SK-N-SH (cell line): ENCODE measurements around the gene SLC22A4. TPM values are rescaled to one million over a fixed set of nuclear protein-coding genes. Genes with fewer than 3 reads are reported as not detected.

Experiments
- CTCF ChIA-PET: fragments of 300-600, 350-600 bp; formaldehyde crosslinking; extraction: SDS; loops from one replicate; lab custom pipeline; 2021; lab: Yijun Ruan, JAX
- POLR2A ChIA-PET: fragments of 350-600 bp; sonication (Branson Sonifier 250); formaldehyde crosslinking; extraction: SDS; loops from one replicate; lab custom pipeline; 2020; ENCODE audit warnings: antibody characterized with exemption, inconsistent platforms; lab: Yijun Ruan, JAX
- DNase-seq: peaks from one replicate; pipeline ENCODE4 v3.0.0; 2012
- H2AFZ ChIP-seq: fragments of 200-600 bp; sonication (generic); 2 replicates; pipeline ENCODE4 v1.8.1; 2016; ENCODE audit warnings: antibody characterized with exemption, mild to moderate bottlenecking, low read depth
- H3F3A ChIP-seq: fragments of 200-600 bp; sonication (generic); replicated peaks from 2 replicates; pipeline ENCODE3; 2016; ENCODE audit warnings: antibody characterized with exemption, mild to moderate bottlenecking; ENCODE audit not compliant: insufficient read depth
- H3K27ac ChIP-seq, 2 experiments: fragments of 200-500 bp in 1 of 2; fragments of 200-600 bp in 1 of 2; sonication (Bioruptor generic) in 1 of 2; sonication (generic), shearing (Covaris generic) in 1 of 2; 2 replicates each; pipeline versions ENCODE4 v1.5.1 to v1.6.1; 2014 to 2016; ENCODE audit warnings: low read depth in 2 of 2, inconsistent platforms in 1 of 2, low read length in 1 of 2, mild to moderate bottlenecking in 1 of 2, mixed read lengths in 1 of 2
- H3K27me3 ChIP-seq: fragments of 200-600 bp; sonication (generic), shearing (Covaris generic); 2 replicates; pipeline ENCODE4 v1.6.1; 2016; ENCODE audit warnings: mixed run types; ENCODE audit not compliant: insufficient read depth
- H3K36me3 ChIP-seq, 2 experiments: fragments of 200-500 bp in 1 of 2; fragments of 200-600 bp in 1 of 2; sonication (Bioruptor generic) in 1 of 2; sonication (generic) in 1 of 2; replicated peaks in 1 of 2; 2 replicates each; pipeline versions ENCODE3 to v1.5.1; 2014 to 2016; ENCODE audit warnings: low read length in 1 of 2, mild to moderate bottlenecking in 1 of 2; ENCODE audit not compliant: insufficient read depth in 2 of 2, control insufficient read depth in 1 of 2
- H3K4me1 ChIP-seq, 2 experiments: fragments of 200-500 bp in 1 of 2; fragments of 200-600 bp in 1 of 2; sonication (Bioruptor generic) in 1 of 2; sonication (generic), shearing (Covaris generic) in 1 of 2; 2 replicates each; pipeline versions ENCODE4 v1.5.1 to v1.6.1; 2014 to 2016; ENCODE audit warnings: low read depth in 1 of 2, low read length in 1 of 2, mixed run types in 1 of 2; ENCODE audit not compliant: insufficient read depth in 2 of 2, control insufficient read depth in 1 of 2
- H3K4me2 ChIP-seq: fragments of 200-600 bp; sonication (generic), shearing (Covaris generic); 2 replicates; pipeline ENCODE4 v1.6.1; 2017; ENCODE audit warnings: mixed run types
- H3K4me3 ChIP-seq, 2 experiments: fragments of 200-500 bp in 1 of 2; fragments of 200-600 bp in 1 of 2; sonication (Bioruptor generic) in 1 of 2; sonication (generic), shearing (Covaris generic) in 1 of 2; 2 replicates each; pipeline versions ENCODE4 v1.5.1 to v1.8.1; 2014 to 2016; ENCODE audit warnings: low read depth in 2 of 2, inconsistent platforms in 1 of 2, low read length in 1 of 2, mild to moderate bottlenecking in 1 of 2, mixed read lengths in 1 of 2, moderate library complexity in 1 of 2
- H3K79me2 ChIP-seq: fragments of 200-600 bp; sonication (generic); 2 replicates; pipeline ENCODE4 v1.8.1; 2017; ENCODE audit warnings: mild to moderate bottlenecking; ENCODE audit not compliant: insufficient read depth
- H3K9ac ChIP-seq: fragments of 200-600 bp; sonication (generic); 2 replicates; pipeline ENCODE4 v1.6.1; 2017; ENCODE audit warnings: mixed run types
- H3K9me2 ChIP-seq: fragments of 200-600 bp; sonication (generic); 2 replicates; pipeline ENCODE4 v1.6.1; 2017; ENCODE audit warnings: mixed run types
- H3K9me3 ChIP-seq: fragments of 200-600 bp; sonication (generic); 2 replicates; pipeline ENCODE4 v1.6.1; 2017; ENCODE audit warnings: mixed run types, mild to moderate bottlenecking, moderate library complexity
- H4K20me1 ChIP-seq: fragments of 200-600 bp; sonication (generic); 2 replicates; pipeline ENCODE4 v1.6.1; 2017; ENCODE audit warnings: mild to moderate bottlenecking, mixed run types; ENCODE audit not compliant: insufficient read depth
- EP300 ChIP-seq, 2 experiments: IDR thresholded peaks; 2 replicates each; pipeline versions ENCODE4 v1.4.0 to v1.6.1; 2012; ENCODE audit warnings: borderline replicate concordance in 1 of 2, low read depth in 1 of 2, low read length in 1 of 2
- FOSL2 ChIP-seq: IDR thresholded peaks from 2 replicates; pipeline ENCODE4 v1.4.0; 2012; ENCODE audit warnings: low read depth, mild to moderate bottlenecking, moderate library complexity, borderline replicate concordance
- GATA2 ChIP-seq: sonication (generic); formaldehyde crosslinking; IDR thresholded peaks from 2 replicates; pipeline ENCODE4 v1.5.0; 2020; ENCODE audit warnings: mild to moderate bottlenecking, missing genetic modification reagents
- JUND ChIP-seq: IDR thresholded peaks from 2 replicates; pipeline ENCODE4 v1.4.0; 2012
- MXI1 ChIP-seq: IDR thresholded peaks from 2 replicates; pipeline ENCODE4 v1.6.1; 2012; ENCODE audit warnings: mild to moderate bottlenecking, low read depth, low read length, improper control_type of control experiment
- POLR2AphosphoS5 ChIP-seq: IDR thresholded peaks from 2 replicates; pipeline ENCODE4 v1.6.1; 2012; ENCODE audit warnings: low read depth, low read length
- RCOR1 ChIP-seq: fragments of 150-350 bp; IDR thresholded peaks from 2 replicates; pipeline ENCODE4 v1.6.1; 2017; ENCODE audit warnings: antibody characterized with exemption, low read length
- SMC3 ChIP-seq: IDR thresholded peaks from 2 replicates; pipeline ENCODE4 v1.6.1; 2012; ENCODE audit warnings: low read depth, low read length, improper control_type of control experiment
- TEAD4 ChIP-seq: IDR thresholded peaks from 2 replicates; pipeline ENCODE4 v1.4.0; 2012; ENCODE audit warnings: mild to moderate bottlenecking, borderline replicate concordance; ENCODE audit not compliant: insufficient read depth
- YY1 ChIP-seq: IDR thresholded peaks from 2 replicates; pipeline ENCODE4 v1.4.0; 2012; ENCODE audit warnings: low read depth, mild to moderate bottlenecking
- WGBS: methylation state at CpG from one replicate; pipeline ENCODE4 v1.1.6; 2017; ENCODE audit warnings: low lambda C conversion rate; 5-methylcytosine and 5-hydroxymethylcytosine counted together
- polyA plus RNA-seq, 3 experiments: library from polyadenylated mRNA; depleted of rRNA; stranded (reverse); fragments of >200 nt; gene quantifications; 2 replicates each; pipeline ENCODE4 v1.2.3, GENCODE V29; 2012
- TF ChIP-seq, protein P1 (sequence below): fragments of 200-600 bp; sonication (generic); IDR thresholded peaks from 2 replicates; pipeline ENCODE4 v1.6.1; 2017; ENCODE audit warnings: antibody characterized with exemption, mild to moderate bottlenecking, moderate library complexity
- TF ChIP-seq, protein P2 (sequence below): IDR thresholded peaks from 2 replicates; pipeline ENCODE4 v1.6.1; 2012; ENCODE audit warnings: mild to moderate bottlenecking, low read depth, low read length, moderate library complexity
- TF ChIP-seq, protein P3 (sequence below): fragments of 150-350 bp; IDR thresholded peaks from 2 replicates; pipeline ENCODE4 v1.6.1; 2016; ENCODE audit warnings: mild to moderate bottlenecking, low read depth, low read length
- TF ChIP-seq, protein P4 (sequence below): IDR thresholded peaks from 2 replicates; pipeline ENCODE4 v1.4.0; 2012; ENCODE audit warnings: low read depth
- TF ChIP-seq, protein P5 (sequence below): IDR thresholded peaks from 2 replicates; pipeline ENCODE4 v1.4.0; 2012; ENCODE audit warnings: low read depth, borderline replicate concordance
- TF ChIP-seq, protein P6 (sequence below): IDR thresholded peaks from 2 replicates; pipeline ENCODE4 v1.4.0; 2012; ENCODE audit warnings: low read depth, borderline replicate concordance

Gene SLC22A4
- polyA plus RNA-seq, 1 of the 3 experiments (the other 2 are of a cell fraction), result 3.3 TPM

DNA sequence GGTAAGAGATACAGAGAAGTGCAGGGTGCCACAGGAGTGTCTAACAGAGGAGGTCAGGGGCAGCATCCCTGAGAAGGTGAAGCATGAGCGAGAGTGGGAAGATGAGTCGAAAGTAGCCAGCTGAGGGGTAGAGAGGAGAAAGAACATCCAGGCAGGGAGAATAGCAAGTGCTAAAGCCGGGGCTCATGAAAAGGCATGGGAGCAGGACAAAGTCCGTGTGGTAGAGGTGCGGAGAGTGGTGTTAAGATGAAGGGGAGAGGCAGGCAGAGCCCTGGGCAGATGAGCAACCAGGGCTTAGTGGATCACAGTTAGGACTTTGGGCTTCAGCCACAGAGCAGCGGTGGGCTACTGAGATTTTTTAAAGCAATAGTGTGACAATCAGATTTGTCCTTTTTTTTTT is 85.9 kb downstream of the SLC22A4 start (continued):
- TF ChIP-seq, protein P1, sequence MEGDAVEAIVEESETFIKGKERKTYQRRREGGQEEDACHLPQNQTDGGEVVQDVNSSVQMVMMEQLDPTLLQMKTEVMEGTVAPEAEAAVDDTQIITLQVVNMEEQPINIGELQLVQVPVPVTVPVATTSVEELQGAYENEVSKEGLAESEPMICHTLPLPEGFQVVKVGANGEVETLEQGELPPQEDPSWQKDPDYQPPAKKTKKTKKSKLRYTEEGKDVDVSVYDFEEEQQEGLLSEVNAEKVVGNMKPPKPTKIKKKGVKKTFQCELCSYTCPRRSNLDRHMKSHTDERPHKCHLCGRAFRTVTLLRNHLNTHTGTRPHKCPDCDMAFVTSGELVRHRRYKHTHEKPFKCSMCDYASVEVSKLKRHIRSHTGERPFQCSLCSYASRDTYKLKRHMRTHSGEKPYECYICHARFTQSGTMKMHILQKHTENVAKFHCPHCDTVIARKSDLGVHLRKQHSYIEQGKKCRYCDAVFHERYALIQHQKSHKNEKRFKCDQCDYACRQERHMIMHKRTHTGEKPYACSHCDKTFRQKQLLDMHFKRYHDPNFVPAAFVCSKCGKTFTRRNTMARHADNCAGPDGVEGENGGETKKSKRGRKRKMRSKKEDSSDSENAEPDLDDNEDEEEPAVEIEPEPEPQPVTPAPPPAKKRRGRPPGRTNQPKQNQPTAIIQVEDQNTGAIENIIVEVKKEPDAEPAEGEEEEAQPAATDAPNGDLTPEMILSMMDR, result no peak
- TF ChIP-seq, protein P2, sequence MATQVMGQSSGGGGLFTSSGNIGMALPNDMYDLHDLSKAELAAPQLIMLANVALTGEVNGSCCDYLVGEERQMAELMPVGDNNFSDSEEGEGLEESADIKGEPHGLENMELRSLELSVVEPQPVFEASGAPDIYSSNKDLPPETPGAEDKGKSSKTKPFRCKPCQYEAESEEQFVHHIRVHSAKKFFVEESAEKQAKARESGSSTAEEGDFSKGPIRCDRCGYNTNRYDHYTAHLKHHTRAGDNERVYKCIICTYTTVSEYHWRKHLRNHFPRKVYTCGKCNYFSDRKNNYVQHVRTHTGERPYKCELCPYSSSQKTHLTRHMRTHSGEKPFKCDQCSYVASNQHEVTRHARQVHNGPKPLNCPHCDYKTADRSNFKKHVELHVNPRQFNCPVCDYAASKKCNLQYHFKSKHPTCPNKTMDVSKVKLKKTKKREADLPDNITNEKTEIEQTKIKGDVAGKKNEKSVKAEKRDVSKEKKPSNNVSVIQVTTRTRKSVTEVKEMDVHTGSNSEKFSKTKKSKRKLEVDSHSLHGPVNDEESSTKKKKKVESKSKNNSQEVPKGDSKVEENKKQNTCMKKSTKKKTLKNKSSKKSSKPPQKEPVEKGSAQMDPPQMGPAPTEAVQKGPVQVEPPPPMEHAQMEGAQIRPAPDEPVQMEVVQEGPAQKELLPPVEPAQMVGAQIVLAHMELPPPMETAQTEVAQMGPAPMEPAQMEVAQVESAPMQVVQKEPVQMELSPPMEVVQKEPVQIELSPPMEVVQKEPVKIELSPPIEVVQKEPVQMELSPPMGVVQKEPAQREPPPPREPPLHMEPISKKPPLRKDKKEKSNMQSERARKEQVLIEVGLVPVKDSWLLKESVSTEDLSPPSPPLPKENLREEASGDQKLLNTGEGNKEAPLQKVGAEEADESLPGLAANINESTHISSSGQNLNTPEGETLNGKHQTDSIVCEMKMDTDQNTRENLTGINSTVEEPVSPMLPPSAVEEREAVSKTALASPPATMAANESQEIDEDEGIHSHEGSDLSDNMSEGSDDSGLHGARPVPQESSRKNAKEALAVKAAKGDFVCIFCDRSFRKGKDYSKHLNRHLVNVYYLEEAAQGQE, result no peak

DNA sequence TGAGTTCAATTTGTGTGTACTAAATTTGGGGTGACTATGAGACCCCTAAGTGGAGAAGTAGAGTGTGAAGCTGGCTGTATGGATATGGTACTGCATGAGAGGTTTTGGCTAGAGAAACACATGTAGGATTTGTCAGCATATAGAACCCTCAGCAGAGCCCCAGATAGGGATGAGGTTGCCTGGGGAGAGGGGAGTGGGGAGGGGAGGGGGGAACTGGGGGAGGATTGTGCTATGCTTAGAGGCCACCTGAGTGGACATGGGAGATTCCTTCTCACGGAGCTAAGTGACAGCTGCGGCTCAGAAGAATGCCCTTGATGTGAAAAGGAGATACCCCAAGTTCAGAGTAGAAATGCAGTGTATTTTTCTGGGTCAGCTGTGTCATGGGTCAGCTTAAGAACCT is 86.5 kb downstream of the SLC22A4 start:
- Histone ChIP-seq H3K9me3 (no peaks in the 10 kb centered on the region), H3K4me3 (no peak overlapping the region), H4K20me1 (no peaks in the 10 kb centered on the region), H3K79me2 (no peaks in the 10 kb centered on the region), H2AFZ (no peak overlapping the region)
- WGBS, result 81% methylated on average over 2 of the region's 2 CpGs
- POLR2A ChIA-PET, result no interaction called here
- TF ChIP-seq, protein P1, result no peak
- TF ChIP-seq SMC3 (no peak), FOSL2 (no peak), TEAD4 (no peak), RCOR1 (no peak), JUND (no peak), MXI1 (no peak), POLR2AphosphoS5 (no peak), YY1 (no peak), EP300 (IDR thresholded peaks at IDR 0.05; ENCODE audit: borderline replicate concordance in 1 of 2, low read depth in 1 of 2, low read length in 1 of 2) (no peak), GATA2 (CRISPR knock-in tag) (no peak)
- TF ChIP-seq, protein P3, sequence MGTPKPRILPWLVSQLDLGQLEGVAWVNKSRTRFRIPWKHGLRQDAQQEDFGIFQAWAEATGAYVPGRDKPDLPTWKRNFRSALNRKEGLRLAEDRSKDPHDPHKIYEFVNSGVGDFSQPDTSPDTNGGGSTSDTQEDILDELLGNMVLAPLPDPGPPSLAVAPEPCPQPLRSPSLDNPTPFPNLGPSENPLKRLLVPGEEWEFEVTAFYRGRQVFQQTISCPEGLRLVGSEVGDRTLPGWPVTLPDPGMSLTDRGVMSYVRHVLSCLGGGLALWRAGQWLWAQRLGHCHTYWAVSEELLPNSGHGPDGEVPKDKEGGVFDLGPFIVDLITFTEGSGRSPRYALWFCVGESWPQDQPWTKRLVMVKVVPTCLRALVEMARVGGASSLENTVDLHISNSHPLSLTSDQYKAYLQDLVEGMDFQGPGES, result no peak
- TF ChIP-seq, protein P4, sequence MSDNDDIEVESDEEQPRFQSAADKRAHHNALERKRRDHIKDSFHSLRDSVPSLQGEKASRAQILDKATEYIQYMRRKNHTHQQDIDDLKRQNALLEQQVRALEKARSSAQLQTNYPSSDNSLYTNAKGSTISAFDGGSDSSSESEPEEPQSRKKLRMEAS, result no peak
- TF ChIP-seq, protein P5, sequence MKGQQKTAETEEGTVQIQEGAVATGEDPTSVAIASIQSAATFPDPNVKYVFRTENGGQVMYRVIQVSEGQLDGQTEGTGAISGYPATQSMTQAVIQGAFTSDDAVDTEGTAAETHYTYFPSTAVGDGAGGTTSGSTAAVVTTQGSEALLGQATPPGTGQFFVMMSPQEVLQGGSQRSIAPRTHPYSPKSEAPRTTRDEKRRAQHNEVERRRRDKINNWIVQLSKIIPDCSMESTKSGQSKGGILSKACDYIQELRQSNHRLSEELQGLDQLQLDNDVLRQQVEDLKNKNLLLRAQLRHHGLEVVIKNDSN, result no peak
- TF ChIP-seq, protein P6, sequence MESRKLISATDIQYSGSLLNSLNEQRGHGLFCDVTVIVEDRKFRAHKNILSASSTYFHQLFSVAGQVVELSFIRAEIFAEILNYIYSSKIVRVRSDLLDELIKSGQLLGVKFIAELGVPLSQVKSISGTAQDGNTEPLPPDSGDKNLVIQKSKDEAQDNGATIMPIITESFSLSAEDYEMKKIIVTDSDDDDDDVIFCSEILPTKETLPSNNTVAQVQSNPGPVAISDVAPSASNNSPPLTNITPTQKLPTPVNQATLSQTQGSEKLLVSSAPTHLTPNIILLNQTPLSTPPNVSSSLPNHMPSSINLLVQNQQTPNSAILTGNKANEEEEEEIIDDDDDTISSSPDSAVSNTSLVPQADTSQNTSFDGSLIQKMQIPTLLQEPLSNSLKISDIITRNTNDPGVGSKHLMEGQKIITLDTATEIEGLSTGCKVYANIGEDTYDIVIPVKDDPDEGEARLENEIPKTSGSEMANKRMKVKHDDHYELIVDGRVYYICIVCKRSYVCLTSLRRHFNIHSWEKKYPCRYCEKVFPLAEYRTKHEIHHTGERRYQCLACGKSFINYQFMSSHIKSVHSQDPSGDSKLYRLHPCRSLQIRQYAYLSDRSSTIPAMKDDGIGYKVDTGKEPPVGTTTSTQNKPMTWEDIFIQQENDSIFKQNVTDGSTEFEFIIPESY, result no peak
- TF ChIP-seq, all 33 proteins: peak for 0
- CTCF ChIA-PET, result interaction anchor here (1.0 to 1.5 kb wide), 3 partner anchors 30 to 201 kb away, joined by 3 to 4 read pairs (median 3); no protein-coding TSS in a partner anchor
- no peaks in the 10 kb centered on the region for H3K9me2 ChIP-seq
- no peak overlapping the region for H3K27ac ChIP-seq
- no peak overlapping the region for H3K9ac ChIP-seq
- H3F3A ChIP-seq, result no peaks in the 10 kb centered on the region
- H3K4me1 ChIP-seq, result peaks cover 3 to 8% of the 10 kb centered on the region in 2 experiments; a peak in 3 of 4 replicates
- no peaks in the 10 kb centered on the region for H3K27me3 ChIP-seq
- DNase-seq, result no peak
- no peak overlapping the region for H3K4me2 ChIP-seq
- peaks cover 0 to 20% of the 10 kb centered on the region in 2 experiments for H3K36me3 ChIP-seq
